ENCODE measurements around the gene DDX50. TPM values are rescaled to one million over a fixed set of nuclear protein-coding genes. Genes with fewer than 3 reads are reported as not detected.
"Not testable (repeated sequence)": the region's sequence is repeated elsewhere in the genome, so short reads cannot be mapped to it uniquely, and the experiment has no call there.

Gene DDX50
- total RNA-seq, 3 donors from 2014 or later (not counting 1 experiment from before 2014, with no cell fraction given), result 28.3 to 33.1 (median 31.9) TPM

DNA sequence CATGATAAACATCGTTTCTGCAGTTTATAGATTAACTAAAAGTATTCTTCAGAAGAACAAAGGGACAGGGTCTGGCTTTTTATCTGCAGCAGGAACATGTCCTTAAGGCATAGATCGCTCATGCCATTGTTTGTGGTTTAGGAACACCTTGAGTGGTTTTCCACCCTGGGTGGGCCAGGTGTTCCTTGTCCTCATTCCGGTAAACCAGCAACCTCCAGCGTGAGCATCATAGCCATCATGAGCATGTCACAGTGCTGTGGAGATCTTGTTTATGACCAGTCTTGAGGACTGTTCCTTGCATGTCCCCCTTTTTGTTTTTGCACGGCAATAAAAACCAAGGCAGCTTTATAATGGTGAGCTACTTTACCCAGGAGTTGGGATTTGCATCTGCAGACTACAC is 39.9 kb upstream of the DDX50 start:
- peaks cover 4 to 8% of the 10 kb centered on the region in 2 donors for H3K27me3 Mint-ChIP-seq (ENCODE audit: low read depth in 2 of 2)
- H3K27ac Mint-ChIP-seq, result no peak overlapping the region
- DNase-seq (no peak), ATAC-seq (no peak)
- no peak overlapping the region for H3K27ac ChIP-seq (ENCODE audit: low read length)
- peaks cover 6 to 13% of the 10 kb centered on the region in 2 donors for H3K9me3 Mint-ChIP-seq
- TF ChIP-seq, protein P1, sequence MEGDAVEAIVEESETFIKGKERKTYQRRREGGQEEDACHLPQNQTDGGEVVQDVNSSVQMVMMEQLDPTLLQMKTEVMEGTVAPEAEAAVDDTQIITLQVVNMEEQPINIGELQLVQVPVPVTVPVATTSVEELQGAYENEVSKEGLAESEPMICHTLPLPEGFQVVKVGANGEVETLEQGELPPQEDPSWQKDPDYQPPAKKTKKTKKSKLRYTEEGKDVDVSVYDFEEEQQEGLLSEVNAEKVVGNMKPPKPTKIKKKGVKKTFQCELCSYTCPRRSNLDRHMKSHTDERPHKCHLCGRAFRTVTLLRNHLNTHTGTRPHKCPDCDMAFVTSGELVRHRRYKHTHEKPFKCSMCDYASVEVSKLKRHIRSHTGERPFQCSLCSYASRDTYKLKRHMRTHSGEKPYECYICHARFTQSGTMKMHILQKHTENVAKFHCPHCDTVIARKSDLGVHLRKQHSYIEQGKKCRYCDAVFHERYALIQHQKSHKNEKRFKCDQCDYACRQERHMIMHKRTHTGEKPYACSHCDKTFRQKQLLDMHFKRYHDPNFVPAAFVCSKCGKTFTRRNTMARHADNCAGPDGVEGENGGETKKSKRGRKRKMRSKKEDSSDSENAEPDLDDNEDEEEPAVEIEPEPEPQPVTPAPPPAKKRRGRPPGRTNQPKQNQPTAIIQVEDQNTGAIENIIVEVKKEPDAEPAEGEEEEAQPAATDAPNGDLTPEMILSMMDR (IDR thresholded peaks at IDR 0.05), result no peak
- no peaks in the 10 kb centered on the region for H3K36me3 ChIP-seq (ENCODE audit: control insufficient read depth, insufficient read depth, low read length)
- intact Hi-C loops (cut with micrococcal nuclease), result no loop called here
- H3K4me1 ChIP-seq (ENCODE audit: control insufficient read depth, insufficient read depth, low read length), result no peaks in the 10 kb centered on the region
- no peaks in the 10 kb centered on the region for H3K36me3 Mint-ChIP-seq
- H3K4me3 Mint-ChIP-seq, result no peak overlapping the region
- no peaks in the 10 kb centered on the region for H3K27me3 ChIP-seq (ENCODE audit: control insufficient read depth, insufficient read depth, low read length)
- no peak overlapping the region for H3K4me3 ChIP-seq (ENCODE audit: low read length)
- WGBS (ENCODE audit: insufficient coverage), result 97% methylated on average over 5 of the region's 5 CpGs
- H3K4me1 Mint-ChIP-seq, result no peaks in the 10 kb centered on the region
- peaks cover 19% of the 10 kb centered on the region for H3K9me3 ChIP-seq (ENCODE audit: control insufficient read depth, insufficient read depth, low read length)

DNA sequence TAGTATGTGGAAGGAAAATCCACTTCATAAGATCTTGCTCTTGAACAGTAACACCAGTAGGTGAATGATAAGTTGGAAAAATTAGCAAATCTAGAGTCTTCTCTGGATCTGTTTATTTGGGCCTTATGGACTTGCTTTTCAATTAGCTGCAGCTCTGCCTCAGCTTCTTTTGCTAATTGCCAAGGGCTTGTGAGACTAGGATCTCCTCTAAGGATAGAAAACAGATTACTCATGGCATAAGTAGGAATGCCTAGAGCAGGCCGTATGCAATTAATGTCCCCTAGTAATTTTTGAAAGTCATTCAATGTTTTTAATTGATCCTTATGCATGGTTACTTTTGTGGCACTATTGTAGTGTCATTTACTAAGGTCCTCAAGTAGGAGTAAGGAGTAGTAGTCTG is 36.5 kb upstream of the DDX50 start:
- Mint-ChIP-seq H3K4me3 (no peak overlapping the region), H3K27ac (no peak overlapping the region), H3K9me3 (peaks cover 6 to 10% of the 10 kb centered on the region in 2 donors), H3K4me1 (no peaks in the 10 kb centered on the region), H3K27me3 (ENCODE audit: low read depth in 2 of 2) (peaks cover 0 to 5% of the 10 kb centered on the region in 2 donors), H3K36me3 (no peaks in the 10 kb centered on the region)
- Histone ChIP-seq H3K4me3 (ENCODE audit: low read length) (no peak overlapping the region), H3K27ac (ENCODE audit: low read length) (no peak overlapping the region), H3K9me3 (ENCODE audit: control insufficient read depth, insufficient read depth, low read length) (peaks cover 19% of the 10 kb centered on the region), H3K4me1 (ENCODE audit: control insufficient read depth, insufficient read depth, low read length) (no peaks in the 10 kb centered on the region), H3K27me3 (ENCODE audit: control insufficient read depth, insufficient read depth, low read length) (no peaks in the 10 kb centered on the region), H3K36me3 (ENCODE audit: control insufficient read depth, insufficient read depth, low read length) (no peaks in the 10 kb centered on the region)
- DNase-seq, result no peak
- intact Hi-C loops (cut with micrococcal nuclease), result no loop called here
- no peak for ATAC-seq
- WGBS (ENCODE audit: insufficient coverage), result 100% methylated on average over 1 of the region's 1 CpG
- TF ChIP-seq, protein P1 (IDR thresholded peaks at IDR 0.05), result no peak

DNA sequence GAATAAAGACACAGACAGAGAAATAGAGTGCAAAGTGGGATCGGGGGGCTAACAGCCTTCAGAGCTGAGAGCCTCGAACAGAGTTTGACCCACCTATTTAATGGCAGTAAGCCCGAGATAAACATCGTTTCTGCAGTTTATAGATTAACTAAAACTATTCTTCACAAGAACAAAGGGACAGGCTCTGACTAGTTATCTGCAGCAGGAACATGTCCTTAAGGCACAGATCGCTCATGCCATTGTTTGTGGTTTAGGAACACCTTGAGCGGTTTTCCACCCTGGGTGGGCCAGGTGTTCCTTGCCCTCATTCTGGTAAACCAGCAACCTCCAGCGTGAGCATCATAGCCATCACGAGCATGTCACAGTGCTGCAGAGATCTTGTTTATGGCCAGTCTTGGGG is 32.9 kb upstream of the DDX50 start:
- H3K27ac ChIP-seq (ENCODE audit: low read length); intact Hi-C loops (cut with micrococcal nuclease); H3K27me3 Mint-ChIP-seq (ENCODE audit: low read depth in 2 of 2); H3K27me3 ChIP-seq (ENCODE audit: control insufficient read depth, insufficient read depth, low read length); ATAC-seq; DNase-seq; H3K4me1 ChIP-seq (ENCODE audit: control insufficient read depth, insufficient read depth, low read length); H3K4me3 ChIP-seq (ENCODE audit: low read length); H3K9me3 Mint-ChIP-seq; H3K27ac Mint-ChIP-seq; H3K4me1 Mint-ChIP-seq; H3K9me3 ChIP-seq (ENCODE audit: control insufficient read depth, insufficient read depth, low read length); H3K4me3 Mint-ChIP-seq; H3K36me3 Mint-ChIP-seq; H3K36me3 ChIP-seq (ENCODE audit: control insufficient read depth, insufficient read depth, low read length): not testable (repeated sequence)
- 94% methylated on average over 8 of the region's 8 CpGs for WGBS (ENCODE audit: insufficient coverage)

DNA sequence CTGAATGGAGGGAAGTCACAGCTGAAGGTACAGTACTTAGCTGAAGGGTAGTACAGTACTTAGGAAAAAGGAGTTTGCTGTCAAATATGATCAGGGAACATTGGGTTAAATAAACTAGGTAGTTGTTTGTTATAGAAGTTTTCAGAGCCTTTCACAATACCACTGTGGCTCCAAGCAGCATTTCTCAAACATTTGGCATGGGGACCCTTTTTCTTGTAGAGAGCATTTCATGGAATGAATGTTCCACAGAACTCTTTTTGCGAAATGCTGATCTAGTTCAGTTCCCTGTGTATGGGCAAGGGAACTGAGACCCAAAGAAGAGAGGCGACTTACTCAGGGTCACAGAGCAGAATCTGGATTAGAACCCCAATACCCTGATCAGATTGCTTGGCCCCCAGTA is 31.5 kb upstream of the DDX50 start:
- H3K27ac Mint-ChIP-seq, result no peak overlapping the region
- H3K27me3 Mint-ChIP-seq (ENCODE audit: low read depth in 2 of 2), result peaks cover 0 to 5% of the 10 kb centered on the region in 2 donors
- TF ChIP-seq, protein P1 (IDR thresholded peaks at IDR 0.05), result no peak
- H3K9me3 ChIP-seq (ENCODE audit: control insufficient read depth, insufficient read depth, low read length), result no peaks in the 10 kb centered on the region
- WGBS (ENCODE audit: insufficient coverage), result 50% methylated on average over 2 of the region's 2 CpGs
- no peaks in the 10 kb centered on the region for H3K36me3 Mint-ChIP-seq
- H3K27ac ChIP-seq (ENCODE audit: low read length), result no peak overlapping the region
- no peaks in the 10 kb centered on the region for H3K9me3 Mint-ChIP-seq
- no peaks in the 10 kb centered on the region for H3K36me3 ChIP-seq (ENCODE audit: control insufficient read depth, insufficient read depth, low read length)
- intact Hi-C loops (cut with micrococcal nuclease), result no loop called here
- no peaks in the 10 kb centered on the region for H3K4me1 ChIP-seq (ENCODE audit: control insufficient read depth, insufficient read depth, low read length)
- no peaks in the 10 kb centered on the region for H3K27me3 ChIP-seq (ENCODE audit: control insufficient read depth, insufficient read depth, low read length)
- no peaks in the 10 kb centered on the region for H3K4me1 Mint-ChIP-seq
- DNase-seq (no peak), ATAC-seq (no peak)
- no peak overlapping the region for H3K4me3 ChIP-seq (ENCODE audit: low read length)
- H3K4me3 Mint-ChIP-seq, result no peak overlapping the region

Measured in natural killer cell (primary cell).